A673 (cell line): Measurements from ENCODE around the gene FAXDC2. TPM values are rescaled to one million over a fixed set of nuclear protein-coding genes. Genes with fewer than 3 reads are reported as not detected.

Experiments used
- BruUV-seq: library from RNA; stranded (reverse); fragments of 400-500 nt; replicated peaks from 2 replicates; lab custom pipeline; 2021; lab: Mats Ljungman, UMichigan
- CTCF ChIA-PET: fragments of 300-600 bp; sonication (Branson Sonifier 250); formaldehyde crosslinking; loops from one replicate; lab custom pipeline; 2022; ENCODE audit warnings: antibody characterized with exemption; lab: Charles Lee
- POLR2A ChIA-PET: fragments of 300-600 bp; sonication (Branson Sonifier 250); formaldehyde crosslinking; loops from one replicate; lab custom pipeline; 2022; ENCODE audit warnings: antibody characterized with exemption; ENCODE audit not compliant: low non-redundant PET; lab: Charles Lee
- DNase-seq: peaks from one replicate; pipeline ENCODE4 v3.0.0-alpha.2; 2015; ENCODE audit warnings: low spot score
- H3K27ac ChIP-seq: fragments of 200-600 bp; sonication (generic); 2 replicates; pipeline ENCODE4 v1.5.1; 2016; ENCODE audit warnings: mixed run types, low read depth, mild to moderate bottlenecking, mixed read lengths, antibody characterized with exemption, low read length; ENCODE audit not compliant: poor library complexity, severe bottlenecking
- H3K27me3 ChIP-seq: fragments of 200-600 bp; sonication (generic); replicated peaks from 2 replicates; pipeline ENCODE4 v1.6.1; 2017; ENCODE audit warnings: mixed run types, low read depth, mild to moderate bottlenecking, mixed read lengths, antibody characterized with exemption, low read length; ENCODE audit not compliant: insufficient read depth, poor library complexity
- H3K36me3 ChIP-seq: fragments of 200-600 bp; sonication (generic); 2 replicates; pipeline ENCODE4 v1.6.1; 2016; ENCODE audit warnings: mixed run types, mild to moderate bottlenecking, mixed read lengths, antibody characterized with exemption, low read length; ENCODE audit not compliant: insufficient read depth, poor library complexity, severe bottlenecking
- H3K4me1 ChIP-seq: fragments of 200-600 bp; sonication (generic); 2 replicates; pipeline ENCODE4 v1.6.1; 2017; ENCODE audit warnings: mixed run types, mild to moderate bottlenecking, mixed read lengths, antibody characterized with exemption, low read length; ENCODE audit not compliant: insufficient read depth, poor library complexity, severe bottlenecking
- H3K4me3 ChIP-seq: fragments of 200-600 bp; sonication (generic); 2 replicates; pipeline ENCODE4 v1.5.1; 2016; ENCODE audit warnings: low read depth, mixed run types, mild to moderate bottlenecking, mixed read lengths, low read length; ENCODE audit not compliant: poor library complexity, severe bottlenecking
- H3K9me3 ChIP-seq: fragments of 200-600 bp; sonication (generic); 2 replicates; pipeline ENCODE4 v1.6.1; 2016; ENCODE audit warnings: mixed run types, low read depth, mild to moderate bottlenecking, mixed read lengths, antibody characterized with exemption, low read length; ENCODE audit not compliant: poor library complexity, severe bottlenecking
- CTCF ChIP-seq: fragments of 300-800, 200-600 bp; sonication (generic); conservative IDR thresholded peaks from 2 replicates; pipeline ENCODE4 v1.5.1; 2017; ENCODE audit warnings: low read depth, mild to moderate bottlenecking, antibody characterized with exemption, low read length, moderate library complexity, mixed read lengths
- EZH2 ChIP-seq: fragments of 200-600 bp; sonication (generic); IDR thresholded peaks from 2 replicates; pipeline ENCODE4 v1.6.1; 2017; ENCODE audit warnings: borderline replicate concordance, low read depth, mild to moderate bottlenecking, mixed read lengths, antibody characterized with exemption, low read length; ENCODE audit not compliant: poor library complexity, severe bottlenecking
- intact Hi-C: fragments of 100-400 bp; cut with micrococcal nuclease; formaldehyde crosslinking; loops from one replicate; pipeline ENCODE4 v1.10.0; 2022; ENCODE audit not compliant: unreplicated experiment
- total RNA-seq: library from RNA; stranded (reverse); gene quantifications from 2 replicates; pipeline ENCODE4 v1.2.3, GENCODE V29; 2021

FAXDC2 gene
- total RNA-seq, 1 experiment from 2014 or later, result not detected

- CTCF ChIA-PET, result no interaction called here
- Histone ChIP-seq H3K27me3 (no peaks in the 10 kb centered on the region), H3K4me3 (no peak overlapping the region), H3K9me3 (no peaks in the 10 kb centered on the region), H3K4me1 (no peaks in the 10 kb centered on the region), H3K36me3 (peaks cover 80% of the 10 kb centered on the region), H3K27ac (no peak overlapping the region)
- DNase-seq, result no peak
- TF ChIP-seq CTCF (no peak), EZH2 (no peak)
- intact Hi-C loops, result no loop called here
- BruUV-seq, result no TSS peak
- POLR2A ChIA-PET, result no interaction called here
Observed at GRCh38 chr5:154794525-154795234, 55.7 kb downstream of the FAXDC2 start.

- H3K27ac ChIP-seq, result no peak overlapping the region
Observed at GRCh38 chr5:154793599-154794524, 56.5 kb downstream of the FAXDC2 start.

GRCh38 chr5:154791535-154791934, 58.9 kb downstream of the FAXDC2 start:
- POLR2A ChIA-PET, result no interaction called here
- no TSS peak for BruUV-seq

More at GRCh38 chr5:154793599-154794524, 56.5 kb downstream of the FAXDC2 start:
- no peak overlapping the region for H3K4me3 ChIP-seq
- TF ChIP-seq EZH2, result no peak
- no peak for TF ChIP-seq CTCF
- intact Hi-C loops, result no loop called here
- ChIA-PET POLR2A (no interaction called here), CTCF (no interaction called here)
- DNase-seq, result no peak
- H3K36me3 ChIP-seq, result peaks cover 72% of the 10 kb centered on the region
- no peaks in the 10 kb centered on the region for H3K27me3 ChIP-seq
- no peaks in the 10 kb centered on the region for H3K9me3 ChIP-seq
- no peaks in the 10 kb centered on the region for H3K4me1 ChIP-seq
- BruUV-seq, result no TSS peak

More at GRCh38 chr5:154791535-154791934, 58.9 kb downstream of the FAXDC2 start:
- CTCF ChIA-PET, result no interaction called here
- TF ChIP-seq EZH2 (no peak), CTCF (no peak)
- H3K27ac ChIP-seq, result no peak overlapping the region
- no peak overlapping the region for H3K4me3 ChIP-seq
- no peaks in the 10 kb centered on the region for H3K27me3 ChIP-seq
- H3K4me1 ChIP-seq, result no peaks in the 10 kb centered on the region
- intact Hi-C loops, result no loop called here
- DNase-seq, result no peak
- H3K36me3 ChIP-seq, result peaks cover 54% of the 10 kb centered on the region
- H3K9me3 ChIP-seq, result no peaks in the 10 kb centered on the region
